Uterus (tissue), 2 donors: ENCODE results near the gene SPPL2A.

Source experiments
- POLR2A ChIP-seq, 2 donors: fragments of 450-650 bp; IDR thresholded peaks; one replicate each; pipeline ENCODE4 v1.6.1; 2016; ENCODE audit warnings: antibody characterized with exemption in 2 of 2, mild to moderate bottlenecking in 1 of 2, moderate library complexity in 1 of 2
- TF ChIP-seq, protein P1 (sequence below), 4 experiments: fragments of 200-600 bp in 2 of 4; fragments of 450-650 bp in 2 of 4; sonication (generic) in 2 of 4; IDR thresholded peaks; one replicate each; pipeline ENCODE4 v1.5.1; 2016 to 2019; ENCODE audit warnings: antibody characterized with exemption in 4 of 4, mild to moderate bottlenecking in 2 of 4, moderate library complexity in 1 of 4

DNA sequence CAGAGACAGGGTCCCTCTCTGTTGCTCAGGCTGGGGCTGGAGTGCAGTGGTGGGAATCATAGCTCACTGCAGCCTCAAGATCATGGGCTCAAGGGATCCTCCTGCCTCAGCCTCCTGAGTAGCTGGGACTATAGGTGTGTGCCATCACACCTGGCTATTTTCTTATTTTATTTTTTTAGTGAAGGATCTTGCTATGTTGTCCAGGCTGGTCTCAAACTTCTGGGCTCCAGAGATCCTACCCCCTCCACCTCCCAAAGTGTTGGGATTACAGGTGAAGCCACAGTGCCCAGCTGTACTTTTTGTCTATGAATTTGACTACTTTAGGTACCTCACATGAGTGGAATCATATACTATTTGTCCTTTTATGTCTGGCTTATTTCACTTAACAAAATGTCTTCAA, 49.1 kb upstream of the SPPL2A start:
- TF ChIP-seq, protein P1, sequence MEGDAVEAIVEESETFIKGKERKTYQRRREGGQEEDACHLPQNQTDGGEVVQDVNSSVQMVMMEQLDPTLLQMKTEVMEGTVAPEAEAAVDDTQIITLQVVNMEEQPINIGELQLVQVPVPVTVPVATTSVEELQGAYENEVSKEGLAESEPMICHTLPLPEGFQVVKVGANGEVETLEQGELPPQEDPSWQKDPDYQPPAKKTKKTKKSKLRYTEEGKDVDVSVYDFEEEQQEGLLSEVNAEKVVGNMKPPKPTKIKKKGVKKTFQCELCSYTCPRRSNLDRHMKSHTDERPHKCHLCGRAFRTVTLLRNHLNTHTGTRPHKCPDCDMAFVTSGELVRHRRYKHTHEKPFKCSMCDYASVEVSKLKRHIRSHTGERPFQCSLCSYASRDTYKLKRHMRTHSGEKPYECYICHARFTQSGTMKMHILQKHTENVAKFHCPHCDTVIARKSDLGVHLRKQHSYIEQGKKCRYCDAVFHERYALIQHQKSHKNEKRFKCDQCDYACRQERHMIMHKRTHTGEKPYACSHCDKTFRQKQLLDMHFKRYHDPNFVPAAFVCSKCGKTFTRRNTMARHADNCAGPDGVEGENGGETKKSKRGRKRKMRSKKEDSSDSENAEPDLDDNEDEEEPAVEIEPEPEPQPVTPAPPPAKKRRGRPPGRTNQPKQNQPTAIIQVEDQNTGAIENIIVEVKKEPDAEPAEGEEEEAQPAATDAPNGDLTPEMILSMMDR (IDR thresholded peaks at IDR 0.05): no peak
- no peak for TF ChIP-seq POLR2A (IDR thresholded peaks at IDR 0.05)
